SK-N-SH (cell line): Measurements from ENCODE around the gene ABHD10. TPM values are rescaled to one million over a fixed set of nuclear protein-coding genes. Genes with fewer than 3 reads are reported as not detected.

Experiments used
- CTCF ChIA-PET: fragments of 300-600, 350-600 bp; formaldehyde crosslinking; extraction: SDS; loops from one replicate; lab custom pipeline; 2021; lab: Yijun Ruan, JAX
- POLR2A ChIA-PET: fragments of 350-600 bp; sonication (Branson Sonifier 250); formaldehyde crosslinking; extraction: SDS; loops from one replicate; lab custom pipeline; 2020; ENCODE audit warnings: antibody characterized with exemption, inconsistent platforms; lab: Yijun Ruan, JAX
- DNase-seq: peaks from one replicate; pipeline ENCODE4 v3.0.0; 2012
- H2AFZ ChIP-seq: fragments of 200-600 bp; sonication (generic); 2 replicates; pipeline ENCODE4 v1.8.1; 2016; ENCODE audit warnings: antibody characterized with exemption, mild to moderate bottlenecking, low read depth
- H3F3A ChIP-seq: fragments of 200-600 bp; sonication (generic); replicated peaks from 2 replicates; pipeline ENCODE3; 2016; ENCODE audit warnings: antibody characterized with exemption, mild to moderate bottlenecking; ENCODE audit not compliant: insufficient read depth
- H3K27ac ChIP-seq, 2 experiments: fragments of 200-500 bp in 1 of 2; fragments of 200-600 bp in 1 of 2; sonication (Bioruptor generic) in 1 of 2; sonication (generic), shearing (Covaris generic) in 1 of 2; 2 replicates each; pipeline versions ENCODE4 v1.5.1 to v1.6.1; 2014 to 2016; ENCODE audit warnings: low read depth in 2 of 2, inconsistent platforms in 1 of 2, low read length in 1 of 2, mild to moderate bottlenecking in 1 of 2, mixed read lengths in 1 of 2
- H3K27me3 ChIP-seq: fragments of 200-600 bp; sonication (generic), shearing (Covaris generic); 2 replicates; pipeline ENCODE4 v1.6.1; 2016; ENCODE audit warnings: mixed run types; ENCODE audit not compliant: insufficient read depth
- H3K36me3 ChIP-seq, 2 experiments: fragments of 200-500 bp in 1 of 2; fragments of 200-600 bp in 1 of 2; sonication (Bioruptor generic) in 1 of 2; sonication (generic) in 1 of 2; replicated peaks in 1 of 2; 2 replicates each; pipeline versions ENCODE3 to v1.5.1; 2014 to 2016; ENCODE audit warnings: low read length in 1 of 2, mild to moderate bottlenecking in 1 of 2; ENCODE audit not compliant: insufficient read depth in 2 of 2, control insufficient read depth in 1 of 2
- H3K4me1 ChIP-seq, 2 experiments: fragments of 200-500 bp in 1 of 2; fragments of 200-600 bp in 1 of 2; sonication (Bioruptor generic) in 1 of 2; sonication (generic), shearing (Covaris generic) in 1 of 2; 2 replicates each; pipeline versions ENCODE4 v1.5.1 to v1.6.1; 2014 to 2016; ENCODE audit warnings: low read depth in 1 of 2, low read length in 1 of 2, mixed run types in 1 of 2; ENCODE audit not compliant: insufficient read depth in 2 of 2, control insufficient read depth in 1 of 2
- H3K4me2 ChIP-seq: fragments of 200-600 bp; sonication (generic), shearing (Covaris generic); 2 replicates; pipeline ENCODE4 v1.6.1; 2017; ENCODE audit warnings: mixed run types
- H3K4me3 ChIP-seq, 2 experiments: fragments of 200-500 bp in 1 of 2; fragments of 200-600 bp in 1 of 2; sonication (Bioruptor generic) in 1 of 2; sonication (generic), shearing (Covaris generic) in 1 of 2; 2 replicates each; pipeline versions ENCODE4 v1.5.1 to v1.8.1; 2014 to 2016; ENCODE audit warnings: low read depth in 2 of 2, inconsistent platforms in 1 of 2, low read length in 1 of 2, mild to moderate bottlenecking in 1 of 2, mixed read lengths in 1 of 2, moderate library complexity in 1 of 2
- H3K79me2 ChIP-seq: fragments of 200-600 bp; sonication (generic); 2 replicates; pipeline ENCODE4 v1.8.1; 2017; ENCODE audit warnings: mild to moderate bottlenecking; ENCODE audit not compliant: insufficient read depth
- H3K9ac ChIP-seq: fragments of 200-600 bp; sonication (generic); 2 replicates; pipeline ENCODE4 v1.6.1; 2017; ENCODE audit warnings: mixed run types
- H3K9me2 ChIP-seq: fragments of 200-600 bp; sonication (generic); 2 replicates; pipeline ENCODE4 v1.6.1; 2017; ENCODE audit warnings: mixed run types
- H3K9me3 ChIP-seq: fragments of 200-600 bp; sonication (generic); 2 replicates; pipeline ENCODE4 v1.6.1; 2017; ENCODE audit warnings: mixed run types, mild to moderate bottlenecking, moderate library complexity
- H4K20me1 ChIP-seq: fragments of 200-600 bp; sonication (generic); 2 replicates; pipeline ENCODE4 v1.6.1; 2017; ENCODE audit warnings: mild to moderate bottlenecking, mixed run types; ENCODE audit not compliant: insufficient read depth
- CTCF ChIP-seq: fragments of 200-600 bp; sonication (generic); IDR thresholded peaks from 2 replicates; pipeline ENCODE4 v1.6.1; 2017; ENCODE audit warnings: antibody characterized with exemption, mild to moderate bottlenecking, moderate library complexity
- EP300 ChIP-seq, 2 experiments: IDR thresholded peaks; 2 replicates each; pipeline versions ENCODE4 v1.4.0 to v1.6.1; 2012; ENCODE audit warnings: borderline replicate concordance in 1 of 2, low read depth in 1 of 2, low read length in 1 of 2
- GATA2 ChIP-seq: sonication (generic); formaldehyde crosslinking; IDR thresholded peaks from 2 replicates; pipeline ENCODE4 v1.5.0; 2020; ENCODE audit warnings: mild to moderate bottlenecking, missing genetic modification reagents
- JUND ChIP-seq: IDR thresholded peaks from 2 replicates; pipeline ENCODE4 v1.4.0; 2012
- NFIC ChIP-seq: IDR thresholded peaks from 2 replicates; pipeline ENCODE4 v1.4.0; 2012; ENCODE audit warnings: borderline replicate concordance
- PBX3 ChIP-seq: IDR thresholded peaks from 2 replicates; pipeline ENCODE4; 2012
- POLR2AphosphoS5 ChIP-seq: IDR thresholded peaks from 2 replicates; pipeline ENCODE4 v1.6.1; 2012; ENCODE audit warnings: low read depth, low read length
- RAD21 ChIP-seq: IDR thresholded peaks from 2 replicates; pipeline ENCODE4 v1.6.1; 2012; ENCODE audit warnings: mild to moderate bottlenecking, low read length
- RFX5 ChIP-seq: IDR thresholded peaks from 2 replicates; pipeline ENCODE4 v1.6.1; 2012; ENCODE audit warnings: mild to moderate bottlenecking, improper control_type of control experiment, low read length
- RXRA ChIP-seq: IDR thresholded peaks from 2 replicates; pipeline ENCODE4 v1.4.0; 2012; ENCODE audit warnings: low read depth, mild to moderate bottlenecking, borderline replicate concordance
- SIN3A ChIP-seq: IDR thresholded peaks from 2 replicates; pipeline ENCODE4 v1.6.1; 2012; ENCODE audit warnings: low read depth, mild to moderate bottlenecking, low read length, moderate library complexity, borderline replicate concordance
- SMC3 ChIP-seq: IDR thresholded peaks from 2 replicates; pipeline ENCODE4 v1.6.1; 2012; ENCODE audit warnings: low read depth, low read length, improper control_type of control experiment
- TEAD4 ChIP-seq: IDR thresholded peaks from 2 replicates; pipeline ENCODE4 v1.4.0; 2012; ENCODE audit warnings: mild to moderate bottlenecking, borderline replicate concordance; ENCODE audit not compliant: insufficient read depth
- YY1 ChIP-seq: IDR thresholded peaks from 2 replicates; pipeline ENCODE4 v1.4.0; 2012; ENCODE audit warnings: low read depth, mild to moderate bottlenecking
- WGBS: methylation state at CpG from one replicate; pipeline ENCODE4 v1.1.6; 2017; ENCODE audit warnings: low lambda C conversion rate; 5-methylcytosine and 5-hydroxymethylcytosine counted together
- polyA plus RNA-seq, 3 experiments: library from polyadenylated mRNA; depleted of rRNA; stranded (reverse); fragments of >200 nt; gene quantifications; 2 replicates each; pipeline ENCODE4 v1.2.3, GENCODE V29; 2012
- TF ChIP-seq, protein P1 (sequence below): IDR thresholded peaks from 2 replicates; pipeline ENCODE4 v1.4.0; 2012; ENCODE audit warnings: low read depth, borderline replicate concordance

ABHD10 gene
- polyA plus RNA-seq, 1 of the 3 experiments (the other 2 are of a cell fraction), result 14.8 TPM

DNA sequence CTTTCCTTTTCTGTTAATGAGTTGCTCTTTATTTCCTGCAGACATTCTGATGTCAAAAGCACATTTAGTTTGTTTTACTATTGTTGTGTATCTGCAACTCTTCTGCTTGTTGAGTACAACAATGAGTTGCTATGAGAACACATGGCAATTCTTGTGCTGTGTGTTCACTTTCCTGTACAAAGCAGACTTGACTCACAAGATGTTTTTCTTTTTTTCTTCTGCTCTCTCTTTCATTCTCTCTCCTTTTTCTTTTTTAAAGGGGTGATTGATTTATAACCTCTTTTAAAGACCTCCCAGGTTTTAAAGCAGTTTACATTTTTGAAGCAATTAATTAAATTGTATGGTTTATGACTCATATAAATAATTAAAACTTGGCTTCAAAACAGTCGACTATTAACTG, 31.6 kb upstream of the ABHD10 start (continued):
- TF ChIP-seq CTCF, result no peak
- no peak for TF ChIP-seq POLR2AphosphoS5

- H3K9ac ChIP-seq, result no peak overlapping the region
- H3K4me1 ChIP-seq, result peaks cover 8 to 12% of the 10 kb centered on the region in 2 experiments; a peak in 2 of 4 replicates
- DNase-seq, result no peak
- POLR2A ChIA-PET, result no interaction called here
- H3K79me2 ChIP-seq, result peaks cover 12% of the 10 kb centered on the region
- no peak overlapping the region for H3K4me3 ChIP-seq
- H3K4me2 ChIP-seq, result no peak overlapping the region
- no peak overlapping the region for H3K27ac ChIP-seq
- H3K9me3 ChIP-seq, result no peaks in the 10 kb centered on the region
- H3K36me3 ChIP-seq, result peaks cover 30 to 67% of the 10 kb centered on the region in 2 experiments
- no peaks in the 10 kb centered on the region for H3K27me3 ChIP-seq
- peaks cover 13% of the 10 kb centered on the region for H3F3A ChIP-seq
- H3K9me2 ChIP-seq, result no peaks in the 10 kb centered on the region
- 94% methylated on average over 9 of the region's 9 CpGs for WGBS
- TF ChIP-seq RFX5 (no peak), EP300 (IDR thresholded peaks at IDR 0.05; ENCODE audit: borderline replicate concordance in 1 of 2, low read depth in 1 of 2, low read length in 1 of 2) (no peak), YY1 (no peak), RAD21 (no peak), TEAD4 (no peak)
- no peaks in the 10 kb centered on the region for H4K20me1 ChIP-seq
- CTCF ChIA-PET, result no interaction called here
- H2AFZ ChIP-seq, result no peak overlapping the region
Observed at GRCh38 chr3:111948786-111949185, 30.0 kb upstream of the ABHD10 start.

DNA sequence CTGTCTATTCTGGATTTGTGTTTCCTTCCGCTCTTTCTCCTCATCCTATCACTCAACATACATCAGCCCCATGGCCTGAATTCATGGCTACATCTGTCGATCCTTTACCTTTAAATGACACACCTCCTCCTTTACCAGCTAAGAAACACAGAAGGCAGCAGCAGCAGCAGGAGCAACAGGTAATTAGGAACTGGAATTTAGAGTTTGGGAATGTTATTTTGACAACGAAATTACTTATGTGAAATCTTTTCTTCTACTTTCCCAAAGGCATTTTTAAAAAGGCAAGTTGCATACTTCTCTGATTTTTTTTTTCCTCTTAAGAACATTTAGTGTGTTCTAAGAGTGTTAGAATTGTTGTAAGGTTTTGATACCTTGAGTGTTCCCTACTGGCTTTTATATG, 29.1 kb upstream of the ABHD10 start:
- H3K27me3 ChIP-seq, result no peaks in the 10 kb centered on the region
- POLR2A ChIA-PET, result no interaction called here
- H3K4me1 ChIP-seq, result peaks cover 8 to 18% of the 10 kb centered on the region in 2 experiments; a peak in 2 of 4 replicates
- TF ChIP-seq GATA2 (CRISPR knock-in tag) (no peak), RXRA (no peak), SIN3A (no peak), YY1 (no peak), NFIC (no peak), RAD21 (no peak), SMC3 (no peak), PBX3 (no peak), JUND (no peak)
- TF ChIP-seq, protein P1, sequence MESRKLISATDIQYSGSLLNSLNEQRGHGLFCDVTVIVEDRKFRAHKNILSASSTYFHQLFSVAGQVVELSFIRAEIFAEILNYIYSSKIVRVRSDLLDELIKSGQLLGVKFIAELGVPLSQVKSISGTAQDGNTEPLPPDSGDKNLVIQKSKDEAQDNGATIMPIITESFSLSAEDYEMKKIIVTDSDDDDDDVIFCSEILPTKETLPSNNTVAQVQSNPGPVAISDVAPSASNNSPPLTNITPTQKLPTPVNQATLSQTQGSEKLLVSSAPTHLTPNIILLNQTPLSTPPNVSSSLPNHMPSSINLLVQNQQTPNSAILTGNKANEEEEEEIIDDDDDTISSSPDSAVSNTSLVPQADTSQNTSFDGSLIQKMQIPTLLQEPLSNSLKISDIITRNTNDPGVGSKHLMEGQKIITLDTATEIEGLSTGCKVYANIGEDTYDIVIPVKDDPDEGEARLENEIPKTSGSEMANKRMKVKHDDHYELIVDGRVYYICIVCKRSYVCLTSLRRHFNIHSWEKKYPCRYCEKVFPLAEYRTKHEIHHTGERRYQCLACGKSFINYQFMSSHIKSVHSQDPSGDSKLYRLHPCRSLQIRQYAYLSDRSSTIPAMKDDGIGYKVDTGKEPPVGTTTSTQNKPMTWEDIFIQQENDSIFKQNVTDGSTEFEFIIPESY, result no peak
- 93% methylated on average over 3 of the region's 3 CpGs for WGBS
- H3K4me3 ChIP-seq, result no peak overlapping the region
- peaks cover 31 to 64% of the 10 kb centered on the region in 2 experiments for H3K36me3 ChIP-seq
- no peaks in the 10 kb centered on the region for H3K9me2 ChIP-seq
- H3K79me2 ChIP-seq, result peaks cover 6% of the 10 kb centered on the region; the same call in 1 of the 2 replicates
- CTCF ChIA-PET, result interaction anchor here (2.5 kb wide), 1 partner anchor 232 kb away, joined by 10 read pairs; no protein-coding TSS in a partner anchor
- peaks cover 16% of the 10 kb centered on the region for H3F3A ChIP-seq
- no peak overlapping the region for H3K9ac ChIP-seq
- H3K27ac ChIP-seq, result no peak overlapping the region
- no peak for DNase-seq
- H2AFZ ChIP-seq, result no peak overlapping the region
- H3K9me3 ChIP-seq, result no peaks in the 10 kb centered on the region
- H3K4me2 ChIP-seq, result no peak overlapping the region
- no peaks in the 10 kb centered on the region for H4K20me1 ChIP-seq
